ENCODE results near the gene LRRC30.
"Not testable (repeated sequence)": the region's sequence is repeated elsewhere in the genome, so short reads cannot be mapped to it uniquely, and the experiment has no call there.

Gene LRRC30

GRCh38 chr18:7230626-7231349 is at the start of gene LRRC30:
TSS of gene LRRC30 (plus strand) at chr18:7231089. CDS start at chr18:7231139, 50 bp downstream.
- no peak for DNase-seq

GRCh38 chr18:7185701-7186100 is 45.2 kb upstream of the LRRC30 start:
- no peak for DNase-seq

- no peak for DNase-seq
Observed at GRCh38 chr18:7190547-7191156, 40.2 kb upstream of the LRRC30 start.

- DNase-seq = no peak
Observed at GRCh38 chr18:7191736-7192135, 39.2 kb upstream of the LRRC30 start.

- no peak for DNase-seq
Observed at GRCh38 chr18:7195266-7195665, 35.6 kb upstream of the LRRC30 start.

GRCh38 chr18:7196421-7196820 is 34.5 kb upstream of the LRRC30 start:
- DNase-seq = no peak

GRCh38 chr18:7197854-7198253 is 33.0 kb upstream of the LRRC30 start:
- DNase-seq = no peak

- no peak for DNase-seq
Observed at GRCh38 chr18:7198326-7198725, 32.6 kb upstream of the LRRC30 start.

GRCh38 chr18:7201096-7201495 is 29.8 kb upstream of the LRRC30 start:
- no peak for DNase-seq

- no peak for DNase-seq
Observed at GRCh38 chr18:7202169-7202568, 28.7 kb upstream of the LRRC30 start.

- not testable (repeated sequence) for DNase-seq
Observed at GRCh38 chr18:7203601-7204000, 27.3 kb upstream of the LRRC30 start.

- no peak for DNase-seq
Observed at GRCh38 chr18:7205346-7205745, 25.5 kb upstream of the LRRC30 start.

- DNase-seq = no peak
Observed at GRCh38 chr18:7206217-7206616, 24.7 kb upstream of the LRRC30 start.

- DNase-seq = peak in 1 of 2 donors; percentile 14
Observed at GRCh38 chr18:7207366-7207915, 23.4 kb upstream of the LRRC30 start.

- DNase-seq = no peak
Observed at GRCh38 chr18:7221424-7222155, 9.3 kb upstream of the LRRC30 start.

GRCh38 chr18:7224198-7224597 is 6.7 kb upstream of the LRRC30 start:
- DNase-seq = no peak

GRCh38 chr18:7232218-7232617 is 1.3 kb downstream of the LRRC30 start:
- DNase-seq = no peak

- DNase-seq = no peak
Observed at GRCh38 chr18:7233134-7233810, 2.4 kb downstream of the LRRC30 start.

GRCh38 chr18:7234091-7234490 is 3.2 kb downstream of the LRRC30 start:
- no peak for DNase-seq

- DNase-seq = no peak
Observed at GRCh38 chr18:7234956-7235355, 4.1 kb downstream of the LRRC30 start.

- no peak for DNase-seq
Observed at GRCh38 chr18:7236072-7236471, 5.2 kb downstream of the LRRC30 start.

GRCh38 chr18:7236933-7237332 is 6.0 kb downstream of the LRRC30 start:
- no peak for DNase-seq

GRCh38 chr18:7237673-7238272 is 6.9 kb downstream of the LRRC30 start:
- no peak for DNase-seq
